CD4-positive, alpha-beta T cell treated with Interleukin-1 beta for 1 hour (primary cell): ENCODE results near the gene HSPA12A.
A peak's percentile ranks its signal among the peaks of the same experiment; 100 is the strongest.

Source experiments
- DNase-seq, 2 donors: peaks; one replicate each; pipeline ENCODE4 v3.0.0-alpha.2; 2020 to 2022

The HSPA12A gene

DNA sequence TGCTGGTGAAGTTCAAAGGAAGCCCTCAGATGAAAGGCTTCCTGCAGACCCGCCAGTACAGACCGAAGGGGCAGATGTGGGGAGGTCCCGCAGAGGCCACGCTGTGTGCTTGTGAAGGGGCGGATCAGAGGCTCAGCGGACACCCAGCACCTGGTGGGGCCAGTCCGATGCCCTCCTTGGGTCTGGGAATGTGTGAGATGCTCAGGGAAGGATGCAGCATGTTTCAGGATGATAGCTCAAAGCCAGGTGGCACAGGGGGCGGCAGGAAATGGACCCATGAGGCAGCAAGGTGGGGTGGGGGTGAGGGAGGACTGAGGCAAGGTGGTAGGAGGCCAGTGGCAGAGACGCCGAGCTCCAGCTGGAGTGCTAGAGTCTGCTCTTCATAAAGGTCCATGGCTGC, 27.9 kb upstream of the HSPA12A start:
- no peak for DNase-seq

DNA sequence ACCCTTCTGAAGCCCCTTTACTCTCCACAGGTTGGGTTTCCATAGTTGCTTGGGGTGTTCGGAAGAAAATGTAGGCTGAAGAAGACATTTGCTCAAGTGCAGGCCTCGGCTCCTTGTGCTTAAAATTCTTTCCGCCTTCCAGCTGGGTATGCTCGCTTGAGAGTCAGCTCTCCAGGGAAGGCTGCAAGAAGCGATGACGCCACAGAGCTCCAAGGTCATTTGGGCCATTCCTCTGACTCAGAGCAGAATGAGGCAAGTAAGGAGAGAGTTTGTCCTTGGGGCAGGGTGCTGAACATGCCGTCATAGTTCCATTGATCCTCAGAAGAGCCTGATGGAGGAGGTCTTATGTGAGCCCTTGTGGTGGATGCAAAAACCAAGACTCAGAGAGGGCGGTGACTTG, 27.4 kb upstream of the HSPA12A start:
- DNase-seq = no peak

DNA sequence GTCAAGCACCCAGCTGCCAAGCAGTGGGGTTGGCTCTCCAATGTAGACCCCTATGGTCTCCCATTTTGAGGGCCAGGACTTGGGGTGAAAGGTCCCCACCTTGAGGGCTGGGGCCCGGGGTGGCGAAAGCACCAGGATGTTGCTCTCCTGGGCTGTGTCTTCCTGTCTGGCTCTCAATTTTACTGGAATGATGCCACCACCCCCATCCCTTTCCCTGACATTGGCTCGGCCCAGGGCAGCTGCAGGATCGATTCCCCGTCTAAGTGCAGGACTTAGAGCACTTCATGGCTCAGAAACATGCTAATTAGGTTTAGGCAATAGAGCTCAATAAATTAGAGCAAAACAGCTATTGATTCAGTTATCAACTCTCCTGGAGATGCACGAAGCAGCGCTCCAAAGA, 27.0 kb upstream of the HSPA12A start:
- DNase-seq = no peak

DNA sequence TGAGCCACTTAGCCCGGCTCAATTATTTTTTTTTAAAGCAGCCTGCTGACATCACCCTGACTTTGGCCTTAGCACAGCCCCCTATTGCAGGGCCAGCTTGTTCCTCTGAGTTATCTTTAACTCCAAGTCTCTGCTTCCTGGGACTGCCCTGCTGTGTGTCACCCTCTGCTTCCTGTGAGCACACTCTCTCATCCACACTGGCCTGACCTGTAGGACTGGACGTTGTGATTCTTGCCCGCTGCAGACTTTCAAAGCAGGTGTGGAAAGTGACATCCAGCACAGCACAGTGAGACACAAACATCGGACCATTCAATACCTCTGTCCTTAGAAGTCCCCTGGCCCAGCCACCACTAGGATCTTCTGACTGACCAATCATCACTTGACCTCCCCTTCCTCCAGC, 26.4 kb upstream of the HSPA12A start:
- no peak for DNase-seq

DNA sequence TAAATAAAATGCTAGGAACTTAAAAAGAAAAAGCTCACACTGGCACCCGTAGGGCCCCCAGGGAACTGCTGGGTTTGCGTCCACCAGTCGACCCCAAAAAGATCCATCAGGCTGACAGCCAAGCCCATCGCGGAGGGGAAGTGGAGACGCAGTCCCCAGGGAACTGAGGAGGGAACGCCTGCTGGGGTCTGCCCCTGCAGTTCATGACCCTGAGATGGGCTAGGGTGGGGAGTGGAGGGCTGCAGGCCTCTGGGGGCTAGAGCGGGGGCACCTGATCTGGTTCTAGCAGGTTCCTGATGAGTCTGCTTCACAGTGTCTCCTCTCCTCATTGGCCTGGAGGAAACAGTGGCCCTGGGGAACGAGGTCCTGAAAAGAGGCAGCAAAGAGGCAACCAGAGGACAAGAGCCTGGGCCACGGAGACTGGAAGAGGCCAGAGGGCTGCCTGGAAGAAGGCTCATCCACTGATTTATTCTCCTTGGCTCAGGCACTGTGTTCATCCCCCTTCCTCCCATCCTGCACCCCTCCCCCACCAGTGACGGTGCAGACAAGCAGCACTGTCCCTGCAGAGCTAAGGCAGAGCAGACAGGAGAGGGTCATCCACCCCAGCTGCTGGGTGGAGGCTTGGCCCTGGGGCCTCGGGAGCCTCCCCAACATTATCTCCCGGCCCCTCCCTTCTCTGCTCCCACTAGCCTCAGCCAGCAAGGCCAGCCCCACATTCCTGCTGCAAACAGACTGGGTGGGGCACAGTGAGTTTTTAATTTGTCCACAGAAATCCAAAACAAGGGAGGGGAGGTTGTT, 24.7 kb upstream of the HSPA12A start:
- no peak for DNase-seq

DNA sequence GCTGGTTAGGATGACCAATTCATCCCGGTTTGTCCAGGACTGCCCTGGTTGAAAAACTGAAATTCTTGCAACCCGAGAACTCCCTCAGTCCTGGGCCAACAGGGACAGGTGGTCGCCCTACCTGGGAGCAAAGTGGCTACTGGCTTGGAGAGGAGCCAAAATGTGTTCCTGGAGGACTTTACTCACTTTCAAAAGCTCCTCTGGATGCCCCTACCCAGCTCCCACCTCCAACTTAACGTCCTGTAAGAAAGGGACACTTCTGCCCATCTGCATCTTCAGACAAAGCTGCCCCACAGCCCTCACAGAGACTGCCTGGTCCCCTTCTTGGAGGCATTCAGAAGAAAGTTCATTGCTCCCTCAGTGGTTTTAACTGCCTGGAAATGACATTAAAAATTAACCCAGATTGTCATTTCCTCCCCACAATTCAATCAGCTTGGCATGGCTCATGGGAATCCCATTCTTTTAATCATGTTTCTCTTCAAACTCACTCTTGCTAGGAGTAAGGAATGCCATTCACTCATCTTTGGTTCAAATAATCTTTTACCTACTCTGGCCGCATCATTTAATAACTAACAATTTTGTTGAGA, 24.0 kb upstream of the HSPA12A start:
- DNase-seq = no peak

DNA sequence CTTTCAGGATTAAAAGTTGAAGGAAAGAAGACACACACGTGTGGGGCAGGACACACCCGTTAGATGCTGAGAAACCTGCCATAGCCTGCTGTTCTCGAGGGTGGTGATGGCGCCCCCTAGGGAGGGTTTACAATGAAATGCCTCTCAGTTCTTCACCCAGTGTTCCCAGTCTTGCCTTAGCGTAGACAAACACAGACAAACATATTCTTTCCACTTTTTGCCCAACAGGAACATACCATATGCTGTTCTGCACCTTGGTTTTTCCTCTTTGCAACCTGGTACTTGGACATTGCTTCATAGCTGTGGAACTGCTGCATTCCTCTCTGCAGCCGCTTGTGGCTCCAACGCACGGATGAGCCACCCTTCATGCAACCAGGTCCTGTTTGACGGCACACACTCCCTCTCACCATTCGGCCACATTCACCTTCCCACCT, 23.3 kb upstream of the HSPA12A start:
- peak in 1 of 2 donors; percentile 41 for DNase-seq

DNA sequence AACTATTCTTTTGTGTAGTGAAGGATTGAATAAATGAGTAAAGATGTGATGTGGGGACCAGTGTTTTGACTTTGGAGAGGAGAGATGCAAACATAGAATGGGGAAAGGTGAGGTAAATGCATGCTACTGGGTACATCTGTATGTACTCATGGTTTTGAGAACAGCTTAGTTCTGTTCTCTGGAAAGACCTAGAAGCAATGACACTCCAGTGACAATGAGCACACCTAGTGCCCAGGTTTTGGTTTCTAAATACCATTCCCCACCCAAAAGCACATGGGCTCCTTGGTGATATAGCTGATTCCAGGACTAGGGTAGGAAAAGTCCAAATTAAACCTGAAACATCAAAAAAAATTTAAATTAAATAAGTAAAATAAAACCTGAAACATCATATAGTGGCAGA, 22.6 kb upstream of the HSPA12A start:
- no peak for DNase-seq

DNA sequence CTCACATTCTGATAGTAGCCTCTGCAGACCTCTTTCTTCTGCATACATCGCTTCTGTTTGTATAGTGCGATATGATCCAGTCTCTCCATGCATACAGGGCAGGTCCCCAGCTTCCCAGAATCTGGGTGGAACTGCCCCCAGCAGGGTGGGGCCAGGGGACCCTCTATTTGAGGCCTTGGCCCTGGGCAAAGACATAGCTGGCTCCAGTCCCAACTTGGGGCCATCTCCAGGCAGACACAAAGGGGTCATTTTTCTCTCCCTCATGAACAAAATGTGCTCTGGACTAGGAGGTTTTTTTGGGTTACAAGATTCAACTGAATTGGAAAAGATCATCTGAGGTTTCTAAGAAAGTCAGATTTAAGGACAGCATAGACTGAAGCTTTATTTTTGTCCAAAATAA, 21.1 kb upstream of the HSPA12A start:
- no peak for DNase-seq

DNA sequence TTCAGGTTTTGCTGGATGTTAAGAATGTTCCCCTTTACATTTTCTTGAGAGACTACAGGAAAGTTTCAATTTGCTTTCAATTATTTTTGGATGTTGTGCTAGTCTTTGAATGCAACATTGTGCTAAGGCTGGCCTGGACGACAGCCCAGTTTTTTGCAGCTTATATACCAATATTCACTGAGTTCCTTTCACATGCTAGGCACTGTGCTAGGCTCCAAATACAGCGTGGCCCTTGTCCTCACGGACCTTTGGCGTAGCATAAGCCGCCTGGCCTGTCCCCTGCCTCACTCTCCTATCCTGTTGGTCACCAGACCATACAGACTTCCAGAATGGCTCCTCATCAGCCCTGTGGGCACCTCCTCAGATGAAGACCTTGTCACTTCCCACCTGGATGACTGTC, 19.5 kb upstream of the HSPA12A start:
- no peak for DNase-seq

DNA sequence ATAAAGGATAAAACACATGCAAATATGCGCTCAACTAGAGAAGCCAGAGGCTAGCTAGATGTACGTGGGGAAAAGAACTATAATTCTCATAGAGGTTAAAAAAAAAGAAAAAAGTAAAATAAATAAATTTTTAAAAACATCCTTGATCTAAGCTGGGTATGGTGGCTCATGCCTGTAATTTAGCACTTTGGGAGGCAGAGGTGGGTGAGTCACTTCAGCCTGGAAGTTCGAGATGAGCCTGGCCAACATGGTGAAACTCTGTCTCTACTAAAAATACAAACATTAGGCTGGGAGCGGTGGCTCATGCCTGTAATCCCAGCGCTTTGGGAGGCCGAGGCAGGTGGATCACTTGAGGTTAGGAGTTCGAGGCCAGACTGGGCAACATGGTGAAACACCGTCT, 18.6 kb upstream of the HSPA12A start:
- DNase-seq = no peak

DNA sequence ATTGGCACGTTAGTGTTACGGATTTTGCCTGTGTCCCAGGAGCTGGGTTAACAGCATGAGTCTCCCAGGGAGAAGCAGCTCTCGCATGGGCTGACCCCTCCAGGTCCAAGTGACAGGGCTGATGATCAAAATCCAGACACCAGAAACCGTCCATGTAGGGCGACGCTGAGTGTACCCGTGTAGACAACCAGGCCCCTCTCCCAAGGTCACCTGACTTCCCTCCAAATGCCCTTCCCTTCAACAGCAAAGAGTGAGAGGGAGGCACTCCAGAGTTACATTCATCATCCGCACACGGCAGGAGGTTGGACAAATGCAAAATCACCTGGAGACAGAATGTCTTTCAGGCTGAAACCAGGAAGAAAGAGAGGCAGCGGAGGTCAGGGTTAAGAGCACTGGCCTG, 14.9 kb upstream of the HSPA12A start:
- DNase-seq = no peak

DNA sequence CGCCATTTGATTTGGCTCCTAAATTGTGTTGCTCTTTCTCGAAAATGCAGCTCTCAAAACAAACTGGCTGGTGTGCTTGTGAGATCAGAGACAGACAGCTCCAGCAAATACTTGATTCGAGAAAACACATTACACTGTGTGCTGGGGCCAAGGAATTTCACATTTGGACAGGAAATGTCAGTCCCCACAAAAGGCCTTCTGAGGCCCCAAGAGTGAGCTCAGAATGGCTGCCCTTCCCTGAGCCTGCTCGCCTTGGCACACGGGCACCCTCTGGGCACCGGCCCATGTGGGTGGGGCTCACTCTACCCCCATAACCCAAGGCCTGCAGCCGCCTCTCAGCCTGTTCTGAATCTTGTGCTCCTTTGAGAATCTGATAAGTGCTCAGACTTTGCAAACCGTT, 13.9 kb upstream of the HSPA12A start:
- DNase-seq = no peak

DNA sequence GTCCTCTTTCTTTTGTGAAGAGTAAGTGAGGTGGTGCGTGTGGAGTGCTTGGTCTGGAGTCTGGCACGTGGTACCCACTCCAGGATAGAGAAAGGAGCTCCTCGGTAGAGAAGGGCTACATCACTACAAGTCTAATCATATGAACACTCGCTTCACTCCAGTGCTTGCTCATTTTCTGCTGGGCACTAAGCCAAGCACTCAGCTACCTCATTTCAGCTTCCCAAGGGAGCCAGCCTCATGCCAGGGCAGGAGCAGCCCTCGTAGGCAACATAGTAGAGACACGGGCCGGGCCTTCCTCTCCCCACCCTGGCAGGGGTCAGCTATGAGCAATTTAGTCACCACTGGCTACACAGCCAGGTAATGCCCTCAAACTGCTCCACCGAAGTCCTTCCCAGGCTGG, 11.4 kb upstream of the HSPA12A start:
- no peak for DNase-seq

DNA sequence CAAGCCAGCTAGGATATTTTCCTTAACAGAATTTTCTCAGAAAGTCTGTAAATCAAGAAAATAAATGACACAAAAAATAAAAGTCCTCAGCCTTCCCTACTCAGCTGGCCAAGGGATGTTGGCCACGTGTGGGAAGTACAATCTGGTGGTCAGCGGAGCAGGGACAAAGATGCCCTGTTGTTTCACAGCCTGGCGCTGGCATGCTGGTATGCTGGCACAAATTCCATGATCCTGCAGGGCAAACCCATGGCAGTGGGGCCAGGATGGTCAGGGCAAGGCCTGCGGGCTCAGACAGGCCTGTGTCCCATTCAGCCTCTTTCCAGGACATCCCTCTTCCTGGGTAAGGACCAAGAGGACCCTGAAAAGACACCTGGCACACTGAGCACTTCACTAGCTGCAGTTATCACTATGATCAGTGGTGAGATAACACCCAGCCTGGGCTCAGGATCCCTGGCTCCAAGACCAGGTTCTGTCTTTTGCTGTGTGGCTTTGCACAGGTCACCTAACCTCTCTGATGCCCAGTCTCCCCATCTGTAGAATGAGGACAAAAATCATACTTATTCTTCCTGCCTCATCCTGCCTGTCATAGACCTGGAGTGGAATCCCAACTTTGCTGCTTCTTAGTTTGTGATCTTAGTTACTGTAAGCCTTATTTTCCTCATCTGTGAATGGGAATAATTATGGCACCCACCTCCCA, 10.8 kb upstream of the HSPA12A start:
- DNase-seq = no peak

DNA sequence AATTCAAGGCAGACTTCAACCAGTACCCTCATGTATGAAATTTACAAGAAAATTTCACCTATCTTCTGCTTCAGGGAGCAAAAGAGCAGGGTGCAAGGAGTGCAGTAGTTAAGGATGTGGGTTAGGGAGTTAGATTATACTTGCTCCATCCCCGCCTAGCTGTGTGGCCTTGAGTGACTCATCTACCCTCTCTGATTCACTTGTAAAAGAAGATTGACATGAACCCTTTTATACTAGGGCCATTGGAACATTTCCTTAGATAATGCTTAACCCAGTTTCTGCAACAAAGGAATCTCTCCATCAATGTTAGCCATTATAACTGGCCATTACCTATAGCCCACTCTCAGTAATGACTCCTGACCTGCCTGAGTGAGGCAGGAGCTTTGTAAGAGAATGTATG, 10.2 kb upstream of the HSPA12A start:
- no peak for DNase-seq

DNA sequence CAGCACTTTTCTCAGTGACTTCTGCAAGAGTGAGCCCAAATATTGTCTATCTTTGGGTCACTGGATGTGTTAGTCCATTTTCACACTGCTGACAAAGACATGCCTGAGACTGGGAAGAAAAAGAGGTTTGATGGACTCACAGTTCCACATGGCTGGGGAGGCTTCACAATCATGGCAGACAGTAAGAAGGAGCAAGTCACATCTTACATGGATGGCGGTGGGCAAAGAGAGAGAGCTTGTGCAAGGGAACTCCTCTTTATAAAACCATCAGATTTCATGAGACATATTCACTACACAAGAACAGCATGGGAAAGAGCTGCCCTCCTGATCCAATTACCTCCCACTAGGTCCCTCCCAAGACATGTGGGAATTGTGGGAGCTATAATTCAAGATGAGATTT, 6.1 kb upstream of the HSPA12A start:
- DNase-seq = no peak

DNA sequence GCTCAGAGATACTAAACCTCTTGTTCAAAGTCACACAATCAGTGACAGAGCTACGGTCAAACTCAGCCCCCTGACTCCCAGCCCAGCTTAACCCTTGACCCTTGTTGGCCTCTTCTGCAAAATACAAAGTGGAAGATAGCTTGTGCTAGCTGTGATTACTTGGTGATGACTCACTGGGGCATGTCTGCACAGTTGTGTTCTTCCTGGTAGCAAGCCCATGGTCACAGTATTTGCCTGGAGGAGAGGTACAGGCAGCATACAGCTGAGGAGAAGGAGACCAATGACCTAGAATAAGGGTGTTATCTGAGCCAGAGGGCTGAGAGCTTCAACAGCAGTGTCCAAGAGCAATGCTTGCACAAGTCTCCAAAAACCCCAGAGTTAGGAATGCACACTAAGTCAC, 5.7 kb upstream of the HSPA12A start:
- no peak for DNase-seq

DNA sequence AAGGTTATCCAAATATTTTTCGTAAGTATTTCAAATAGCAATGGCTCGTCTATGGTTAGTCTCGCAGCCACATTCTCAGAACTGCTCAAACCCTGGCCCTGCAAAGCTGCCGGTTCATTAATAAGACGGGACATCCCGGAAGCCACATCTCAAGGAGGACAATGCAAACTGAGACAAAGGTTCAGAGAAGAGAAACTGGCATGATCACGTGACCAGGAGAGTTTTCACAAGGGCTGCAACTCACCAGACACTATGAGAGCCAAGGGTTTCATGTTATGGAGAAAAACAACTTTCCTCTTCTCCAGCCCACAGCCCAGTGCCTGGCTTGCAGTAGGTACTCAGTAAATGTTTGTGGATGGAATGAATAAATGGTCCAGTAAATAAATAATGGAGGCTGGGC, 5.0 kb upstream of the HSPA12A start:
- DNase-seq = no peak

DNA sequence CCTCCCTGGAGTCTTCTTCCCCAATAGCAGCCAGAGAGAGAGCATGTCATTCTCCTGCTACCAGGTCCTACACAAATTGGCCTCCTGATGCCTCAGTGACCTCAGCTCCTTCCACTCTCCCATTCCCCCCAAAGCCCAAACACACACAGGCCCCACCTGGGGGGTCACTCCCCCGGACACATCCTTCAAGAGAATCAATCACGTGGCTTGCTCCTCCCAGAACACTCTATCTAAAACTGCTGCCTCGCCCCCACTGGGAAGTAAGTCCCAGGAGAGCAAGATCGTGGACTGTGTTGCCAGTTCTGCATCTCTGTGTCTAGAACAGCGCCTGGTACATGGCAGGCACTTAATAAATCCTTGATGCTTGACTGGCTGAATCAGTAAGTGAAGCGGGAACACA, 2.5 kb upstream of the HSPA12A start:
- no peak for DNase-seq

DNA sequence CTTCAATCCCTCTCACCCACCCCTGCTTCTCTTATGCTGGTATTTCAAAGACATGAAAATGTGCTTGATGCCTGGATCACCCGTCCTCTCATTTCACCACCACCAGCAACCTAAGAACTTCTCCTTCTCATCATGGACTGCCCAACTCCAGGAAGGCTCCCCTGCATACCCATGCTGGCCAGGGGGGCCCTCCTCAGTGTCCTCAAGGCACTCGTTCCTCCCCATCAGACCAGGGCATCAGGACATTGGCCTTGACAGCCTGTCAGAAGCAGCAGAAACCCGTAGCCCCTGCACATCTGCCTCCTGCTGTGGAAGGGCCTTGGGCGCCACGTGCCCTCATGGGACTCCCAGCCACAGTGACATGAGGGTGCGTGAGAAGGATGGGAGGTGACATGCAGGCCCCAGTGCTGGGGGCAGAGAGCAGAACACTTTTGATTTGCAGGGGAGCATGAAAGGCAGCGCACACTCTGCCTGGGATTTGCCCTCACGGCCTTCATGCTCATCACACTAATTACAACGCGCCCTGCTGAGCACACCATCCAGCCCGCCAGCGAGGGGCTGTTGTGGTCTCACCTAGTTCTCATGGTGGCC, 1.9 kb upstream of the HSPA12A start:
- no peak for DNase-seq

DNA sequence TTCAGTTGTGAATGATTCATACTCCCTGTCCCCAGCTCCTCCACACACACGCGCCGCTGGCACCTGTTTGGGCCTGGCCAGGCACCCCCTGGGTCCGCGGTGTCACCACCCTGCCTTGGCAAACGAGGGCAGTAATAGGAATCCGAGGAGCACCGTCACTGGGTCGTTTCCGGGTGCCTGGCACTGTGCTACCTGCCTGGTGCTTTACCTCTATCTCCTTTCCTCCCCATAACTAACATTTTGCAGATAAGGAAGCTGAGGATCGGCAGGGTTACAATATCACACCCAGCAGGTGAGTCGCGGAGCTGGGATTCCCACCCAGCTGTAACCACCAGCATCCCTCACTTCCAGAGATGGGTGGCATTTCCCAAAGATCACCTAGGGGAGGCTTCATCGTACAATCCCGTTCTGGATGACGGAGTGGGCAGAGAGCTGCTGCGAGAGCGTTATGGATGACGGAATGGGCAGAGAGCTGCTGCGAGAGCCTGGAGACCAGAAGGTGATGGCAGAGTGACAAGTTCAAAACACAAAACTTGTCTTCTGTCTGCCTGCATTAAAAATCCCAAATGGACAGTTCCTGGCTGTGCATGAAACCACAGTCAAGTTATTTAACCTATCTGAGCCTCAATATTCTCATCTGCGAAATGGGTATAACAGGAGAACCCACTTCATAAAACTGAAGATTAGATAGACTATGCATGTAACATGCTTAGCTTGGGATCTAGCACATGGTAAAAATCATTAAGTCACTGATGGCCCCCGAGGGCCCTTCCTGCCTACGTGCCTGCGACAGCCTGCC, 1.1 kb upstream of the HSPA12A start:
- no peak for DNase-seq
